CD1c-positive myeloid dendritic cell (primary cell): ENCODE data around the gene LPIN2.
"Not testable (repeated sequence)": the region's sequence is repeated elsewhere in the genome, so short reads cannot be mapped to it uniquely, and the experiment has no call there.

Source experiments
- DNase-seq: peaks from one replicate; pipeline ENCODE4 v3.0.0-alpha.2; 2016; ENCODE audit errors: extremely low spot score

LPIN2 gene

GRCh38 chr18:3044931-3045698 is 32.2 kb upstream of the LPIN2 start:
- DNase-seq: peak; percentile 46

- DNase-seq: no peak
These were observed 29.4 kb upstream of the LPIN2 start for GRCh38 chr18:3042379-3042778.

GRCh38 chr18:3041843-3042242 is 28.9 kb upstream of the LPIN2 start:
- DNase-seq: no peak

- DNase-seq: no peak
These were observed 27.9 kb upstream of the LPIN2 start for GRCh38 chr18:3040881-3041280.

GRCh38 chr18:3040173-3040572 is 27.2 kb upstream of the LPIN2 start:
- no peak for DNase-seq

GRCh38 chr18:3037423-3037915 is 24.5 kb upstream of the LPIN2 start:
- peak; percentile 65 for DNase-seq

GRCh38 chr18:3036108-3036507 is 23.2 kb upstream of the LPIN2 start:
- DNase-seq: no peak

- DNase-seq: no peak
These were observed 22.7 kb upstream of the LPIN2 start for GRCh38 chr18:3035635-3036034.

- no peak for DNase-seq
These were observed 19.8 kb upstream of the LPIN2 start for GRCh38 chr18:3032721-3033120.

GRCh38 chr18:3029215-3029952 is 16.4 kb upstream of the LPIN2 start:
- DNase-seq: peak; percentile 27

- not testable (repeated sequence) for DNase-seq
These were observed 15.2 kb upstream of the LPIN2 start for GRCh38 chr18:3028115-3028514.

GRCh38 chr18:3027370-3027891 is 14.5 kb upstream of the LPIN2 start:
- no peak for DNase-seq

- no peak for DNase-seq
These were observed 12.6 kb upstream of the LPIN2 start for GRCh38 chr18:3025544-3025943.

GRCh38 chr18:3023603-3024002 is 10.7 kb upstream of the LPIN2 start:
- DNase-seq: not testable (repeated sequence)

GRCh38 chr18:3016585-3017297 is 3.8 kb upstream of the LPIN2 start:
- peak; percentile 69 for DNase-seq

GRCh38 chr18:3015851-3016250 is 2.9 kb upstream of the LPIN2 start:
- no peak for DNase-seq

GRCh38 chr18:3015204-3015592 is 2.3 kb upstream of the LPIN2 start:
- peak; percentile 67 for DNase-seq

GRCh38 chr18:3014503-3015203 is 1.7 kb upstream of the LPIN2 start:
- DNase-seq: peak; percentile 32

- peak; percentile 49 for DNase-seq
These were observed 564 bp downstream of the LPIN2 start for GRCh38 chr18:3012136-3013023.

GRCh38 chr18:3010086-3010485 is 2.9 kb downstream of the LPIN2 start:
- DNase-seq: no peak

GRCh38 chr18:3008541-3008940 is 4.4 kb downstream of the LPIN2 start:
- no peak for DNase-seq
